ENCODE measurements around the gene NADSYN1. TPM values are rescaled to one million over a fixed set of nuclear protein-coding genes. Genes with fewer than 3 reads are reported as not detected.
A peak's percentile ranks its signal among the peaks of the same experiment; 100 is the strongest.

The NADSYN1 gene
- total and polyA plus RNA-seq, 8 donors = 53.2 to 78.9 (median 61.9) TPM

- ATAC-seq (no peak), DNase-seq (no peak)
- no peaks in the 10 kb centered on the region for H3K27me3 ChIP-seq
- no peaks in the 10 kb centered on the region for H3K36me3 ChIP-seq
- no peak overlapping the region for H3K4me3 ChIP-seq
- TF ChIP-seq, protein P1, sequence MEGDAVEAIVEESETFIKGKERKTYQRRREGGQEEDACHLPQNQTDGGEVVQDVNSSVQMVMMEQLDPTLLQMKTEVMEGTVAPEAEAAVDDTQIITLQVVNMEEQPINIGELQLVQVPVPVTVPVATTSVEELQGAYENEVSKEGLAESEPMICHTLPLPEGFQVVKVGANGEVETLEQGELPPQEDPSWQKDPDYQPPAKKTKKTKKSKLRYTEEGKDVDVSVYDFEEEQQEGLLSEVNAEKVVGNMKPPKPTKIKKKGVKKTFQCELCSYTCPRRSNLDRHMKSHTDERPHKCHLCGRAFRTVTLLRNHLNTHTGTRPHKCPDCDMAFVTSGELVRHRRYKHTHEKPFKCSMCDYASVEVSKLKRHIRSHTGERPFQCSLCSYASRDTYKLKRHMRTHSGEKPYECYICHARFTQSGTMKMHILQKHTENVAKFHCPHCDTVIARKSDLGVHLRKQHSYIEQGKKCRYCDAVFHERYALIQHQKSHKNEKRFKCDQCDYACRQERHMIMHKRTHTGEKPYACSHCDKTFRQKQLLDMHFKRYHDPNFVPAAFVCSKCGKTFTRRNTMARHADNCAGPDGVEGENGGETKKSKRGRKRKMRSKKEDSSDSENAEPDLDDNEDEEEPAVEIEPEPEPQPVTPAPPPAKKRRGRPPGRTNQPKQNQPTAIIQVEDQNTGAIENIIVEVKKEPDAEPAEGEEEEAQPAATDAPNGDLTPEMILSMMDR (IDR thresholded peaks at IDR 0.05) = no peak
- H3K27ac ChIP-seq = no peak overlapping the region
- H3K4me1 ChIP-seq = no peaks in the 10 kb centered on the region
- intact Hi-C loops (cut with DNase I) = no loop called here
- H3K9me3 ChIP-seq = no peaks in the 10 kb centered on the region
Observed at GRCh38 chr11:71426413-71426812, 26.6 kb upstream of the NADSYN1 start.

GRCh38 chr11:71428861-71429435 lies 24.1 kb upstream of the NADSYN1 start:
- TF ChIP-seq, protein P1 (IDR thresholded peaks at IDR 0.05) = no peak
- peak in 2 of 4 donors; percentile 54 to 82 for DNase-seq
- intact Hi-C loops (cut with DNase I) = no loop called here
- Histone ChIP-seq H3K27me3 (no peaks in the 10 kb centered on the region), H3K4me3 (no peak overlapping the region), H3K9me3 (no peaks in the 10 kb centered on the region), H3K36me3 (peaks cover 0 to 2% of the 10 kb centered on the region in 2 donors), H3K27ac (no peak overlapping the region), H3K4me1 (peaks cover 0 to 3% of the 10 kb centered on the region in 2 donors)
- peak; percentile 60 for ATAC-seq

DNA sequence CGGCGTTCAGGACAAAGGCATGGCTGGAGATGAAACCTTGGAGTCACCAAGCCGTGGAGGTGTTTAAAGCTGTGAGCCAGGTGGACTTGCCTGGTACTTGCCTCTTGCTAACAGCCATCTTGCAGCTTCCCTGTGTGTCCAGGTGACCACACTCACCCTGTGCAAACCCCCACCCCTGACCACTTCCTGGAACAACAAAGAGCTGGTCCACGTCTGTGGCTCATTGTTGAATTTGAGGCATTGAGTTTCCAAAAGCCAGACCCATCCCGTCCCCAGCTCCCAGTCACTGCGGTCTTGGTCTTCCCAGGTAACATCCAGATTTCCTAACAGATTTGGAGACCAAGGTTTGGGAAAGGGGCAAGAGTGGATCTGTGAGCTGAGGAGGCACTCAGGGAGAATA lies 23.3 kb upstream of the NADSYN1 start:
- H3K36me3 ChIP-seq = peaks cover 0 to 8% of the 10 kb centered on the region in 2 donors
- H3K27ac ChIP-seq = no peak overlapping the region
- ATAC-seq = no peak
- DNase-seq = no peak
- H3K9me3 ChIP-seq = no peaks in the 10 kb centered on the region
- TF ChIP-seq, protein P1 (IDR thresholded peaks at IDR 0.05) = no peak
- peaks cover 0 to 3% of the 10 kb centered on the region in 2 donors for H3K4me1 ChIP-seq
- H3K27me3 ChIP-seq = no peaks in the 10 kb centered on the region
- H3K4me3 ChIP-seq = no peak overlapping the region
- intact Hi-C loops (cut with DNase I) = no loop called here

- TF ChIP-seq, protein P1 (IDR thresholded peaks at IDR 0.05) = no peak
- H3K36me3 ChIP-seq = peaks cover 0 to 13% of the 10 kb centered on the region in 2 donors
- DNase-seq (no peak), ATAC-seq (no peak)
- H3K27me3 ChIP-seq = no peaks in the 10 kb centered on the region
- H3K4me1 ChIP-seq = peaks cover 0 to 3% of the 10 kb centered on the region in 2 donors
- intact Hi-C loops (cut with DNase I) = no loop called here
- H3K27ac ChIP-seq = no peak overlapping the region
- H3K9me3 ChIP-seq = no peaks in the 10 kb centered on the region
- no peak overlapping the region for H3K4me3 ChIP-seq
Observed at GRCh38 chr11:71430166-71430565, 22.8 kb upstream of the NADSYN1 start.

DNA sequence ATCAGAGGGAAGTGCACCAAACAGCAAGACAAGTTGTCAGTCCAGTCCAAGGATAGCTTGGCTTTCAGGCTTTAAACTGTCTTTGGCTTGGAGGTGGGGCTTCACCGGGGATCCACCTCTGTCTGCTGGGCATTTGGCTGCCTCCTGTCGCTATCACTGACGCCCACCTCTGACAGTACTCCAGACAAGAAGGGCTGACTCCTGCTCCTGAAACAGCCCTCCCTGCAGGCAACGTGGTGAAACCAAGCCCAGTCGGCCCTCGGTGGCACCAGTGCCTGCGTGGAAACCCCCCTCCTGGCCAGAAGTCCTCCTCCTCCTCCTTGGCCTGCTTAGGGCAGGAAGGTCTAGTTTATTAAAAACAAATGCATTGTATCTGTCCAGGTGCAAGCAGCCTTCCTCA lies 21.7 kb upstream of the NADSYN1 start:
- H3K36me3 ChIP-seq = peaks cover 0 to 24% of the 10 kb centered on the region in 2 donors
- H3K4me1 ChIP-seq = peaks cover 0 to 3% of the 10 kb centered on the region in 2 donors
- no peak for ATAC-seq
- no peaks in the 10 kb centered on the region for H3K9me3 ChIP-seq
- H3K27me3 ChIP-seq = no peaks in the 10 kb centered on the region
- intact Hi-C loops (cut with DNase I) = no loop called here
- TF ChIP-seq, protein P1 (IDR thresholded peaks at IDR 0.05) = no peak
- H3K27ac ChIP-seq = no peak overlapping the region
- H3K4me3 ChIP-seq = no peak overlapping the region
- DNase-seq = no peak
